ENCODE data around the gene FETUB. TPM values are rescaled to one million over a fixed set of nuclear protein-coding genes. Genes with fewer than 3 reads are reported as not detected.

The FETUB gene, protein sequence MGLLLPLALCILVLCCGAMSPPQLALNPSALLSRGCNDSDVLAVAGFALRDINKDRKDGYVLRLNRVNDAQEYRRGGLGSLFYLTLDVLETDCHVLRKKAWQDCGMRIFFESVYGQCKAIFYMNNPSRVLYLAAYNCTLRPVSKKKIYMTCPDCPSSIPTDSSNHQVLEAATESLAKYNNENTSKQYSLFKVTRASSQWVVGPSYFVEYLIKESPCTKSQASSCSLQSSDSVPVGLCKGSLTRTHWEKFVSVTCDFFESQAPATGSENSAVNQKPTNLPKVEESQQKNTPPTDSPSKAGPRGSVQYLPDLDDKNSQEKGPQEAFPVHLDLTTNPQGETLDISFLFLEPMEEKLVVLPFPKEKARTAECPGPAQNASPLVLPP
- total RNA-seq, result not detected

DNA sequence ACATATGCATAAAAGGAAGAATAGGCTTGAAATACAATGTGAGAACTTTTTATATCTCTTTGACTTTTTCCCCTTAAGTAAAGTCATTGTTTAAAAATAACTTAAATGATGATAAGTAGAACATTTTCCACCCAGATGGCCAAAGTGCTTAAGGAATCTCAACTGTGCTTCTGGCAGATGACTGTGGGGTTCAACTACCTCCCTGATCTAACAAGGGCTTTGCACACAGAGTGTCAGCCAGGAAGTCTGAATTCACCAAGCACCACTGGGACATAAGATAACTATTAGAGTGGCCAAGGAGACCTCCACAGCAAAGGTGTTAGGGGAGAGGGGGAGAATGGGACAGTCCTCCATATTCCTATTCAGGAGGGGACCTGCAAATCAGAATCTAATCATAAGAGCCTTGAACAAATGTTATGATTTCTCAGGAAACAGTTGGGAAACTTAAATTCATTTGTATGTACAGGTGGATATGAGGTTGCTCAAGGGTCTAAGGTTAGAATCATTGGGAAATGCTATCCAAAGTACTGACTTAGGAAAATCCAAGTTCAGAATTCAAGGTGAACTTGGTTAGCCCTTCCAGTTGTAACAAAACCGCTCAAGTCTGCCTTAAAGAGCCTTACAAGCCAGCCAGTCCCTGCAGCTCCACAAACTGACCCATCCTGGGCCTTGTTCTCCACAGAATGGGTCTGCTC is at the start of gene FETUB:
FETUB (plus strand) TSS at position 622 of the 695 bp plus-strand sequence; CDS start at position 684, 62 bp downstream.
- no peaks in the 10 kb centered on the region for H3K9me3 ChIP-seq
- intact Hi-C loops (cut with DNase I), result no loop called here
- TF ChIP-seq, protein P1, sequence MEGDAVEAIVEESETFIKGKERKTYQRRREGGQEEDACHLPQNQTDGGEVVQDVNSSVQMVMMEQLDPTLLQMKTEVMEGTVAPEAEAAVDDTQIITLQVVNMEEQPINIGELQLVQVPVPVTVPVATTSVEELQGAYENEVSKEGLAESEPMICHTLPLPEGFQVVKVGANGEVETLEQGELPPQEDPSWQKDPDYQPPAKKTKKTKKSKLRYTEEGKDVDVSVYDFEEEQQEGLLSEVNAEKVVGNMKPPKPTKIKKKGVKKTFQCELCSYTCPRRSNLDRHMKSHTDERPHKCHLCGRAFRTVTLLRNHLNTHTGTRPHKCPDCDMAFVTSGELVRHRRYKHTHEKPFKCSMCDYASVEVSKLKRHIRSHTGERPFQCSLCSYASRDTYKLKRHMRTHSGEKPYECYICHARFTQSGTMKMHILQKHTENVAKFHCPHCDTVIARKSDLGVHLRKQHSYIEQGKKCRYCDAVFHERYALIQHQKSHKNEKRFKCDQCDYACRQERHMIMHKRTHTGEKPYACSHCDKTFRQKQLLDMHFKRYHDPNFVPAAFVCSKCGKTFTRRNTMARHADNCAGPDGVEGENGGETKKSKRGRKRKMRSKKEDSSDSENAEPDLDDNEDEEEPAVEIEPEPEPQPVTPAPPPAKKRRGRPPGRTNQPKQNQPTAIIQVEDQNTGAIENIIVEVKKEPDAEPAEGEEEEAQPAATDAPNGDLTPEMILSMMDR (IDR thresholded peaks at IDR 0.05), result no peak
- no peak for TF ChIP-seq POLR2A (IDR thresholded peaks at IDR 0.05)
- WGBS, 2 donors, result 82 to 86% methylated on average over 1 of the region's 1 CpG
- H3K4me1 ChIP-seq, result peaks cover 0 to 7% of the 10 kb centered on the region in 2 donors
- no peak within 1 kb of the TSS for H3K4me3 ChIP-seq (replicated peaks in 1 of 3)
- H3K27me3 ChIP-seq, result no peaks in the 10 kb centered on the region
- H3K36me3 ChIP-seq, result no peaks in the 10 kb centered on the region
- no peak for DNase-seq
- no peak within 1 kb of the TSS for H3K27ac ChIP-seq

DNA sequence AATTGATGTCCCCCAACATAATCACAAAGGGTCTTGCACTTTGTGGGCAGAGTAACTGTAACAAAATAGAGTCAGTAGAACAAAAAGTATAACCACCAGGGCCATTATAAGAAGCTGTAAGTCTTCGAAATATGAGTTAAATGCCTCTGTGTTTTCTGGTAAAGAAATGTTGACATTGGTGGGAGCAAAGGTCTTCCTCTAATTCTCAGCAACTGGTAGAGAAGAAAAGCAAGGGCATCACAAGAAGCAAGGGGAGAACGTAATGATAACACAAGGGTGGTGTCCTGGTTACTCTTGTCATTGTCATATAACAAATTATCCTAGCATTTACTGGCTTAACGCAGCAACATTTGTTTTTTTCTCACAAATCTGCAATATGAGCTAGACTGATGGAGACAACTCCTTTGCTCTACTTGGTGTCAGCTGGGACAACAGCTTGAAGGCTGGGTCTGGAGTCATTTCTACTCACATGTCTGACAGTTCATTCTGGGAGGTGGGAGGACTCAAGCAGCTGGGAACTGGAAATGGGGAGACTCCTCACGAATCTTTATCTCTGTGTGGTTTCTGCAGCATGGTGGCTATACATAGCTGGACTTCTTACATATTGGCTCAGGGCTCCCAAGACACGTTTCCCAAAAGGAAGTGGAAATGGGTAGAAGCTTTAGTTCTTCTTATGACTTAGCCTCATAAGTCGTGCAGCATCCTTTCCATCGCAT is 49.5 kb upstream of the FETUB start:
- Histone ChIP-seq H3K4me3 (replicated peaks in 1 of 3) (no peak overlapping the region), H3K9me3 (no peaks in the 10 kb centered on the region), H3K4me1 (no peaks in the 10 kb centered on the region), H3K27ac (no peak overlapping the region), H3K27me3 (no peaks in the 10 kb centered on the region), H3K36me3 (peaks cover 2 to 5% of the 10 kb centered on the region in 2 donors)
- no peak for TF ChIP-seq POLR2A (IDR thresholded peaks at IDR 0.05)
- TF ChIP-seq, protein P1 (IDR thresholded peaks at IDR 0.05), result no peak
- intact Hi-C loops (cut with DNase I), result no loop called here
- 82 to 84% methylated on average over 7 of the region's 7 CpGs for WGBS, 2 donors
- no peak for DNase-seq

DNA sequence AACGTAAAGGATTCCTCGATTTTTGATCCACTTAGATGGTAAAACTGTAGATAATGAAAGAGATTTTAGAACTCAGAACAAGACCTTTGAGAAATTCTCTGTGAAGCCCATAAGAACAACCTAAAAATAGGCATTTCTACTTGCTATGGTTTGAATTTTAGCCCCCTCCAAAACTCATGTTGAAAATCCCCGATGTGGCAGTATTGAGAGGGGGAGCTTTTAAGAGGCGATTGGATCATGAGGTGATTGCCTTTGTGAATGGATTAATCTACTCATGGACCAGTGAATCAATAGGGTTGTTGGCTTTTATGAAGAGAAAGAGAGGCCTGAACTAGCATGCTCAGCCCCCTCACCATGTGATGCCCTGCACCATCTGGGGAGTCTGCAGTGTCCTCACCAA is 47.5 kb upstream of the FETUB start:
- Histone ChIP-seq H3K36me3 (no peaks in the 10 kb centered on the region), H3K27me3 (no peaks in the 10 kb centered on the region), H3K4me3 (replicated peaks in 1 of 3) (no peak overlapping the region), H3K27ac (no peak overlapping the region), H3K4me1 (no peaks in the 10 kb centered on the region), H3K9me3 (no peaks in the 10 kb centered on the region)
- DNase-seq, result no peak
- WGBS, 2 donors, result 91 to 93% methylated on average over 4 of the region's 4 CpGs
- intact Hi-C loops (cut with DNase I), result no loop called here
- TF ChIP-seq POLR2A (IDR thresholded peaks at IDR 0.05), result no peak
- TF ChIP-seq, protein P1 (IDR thresholded peaks at IDR 0.05), result no peak

DNA sequence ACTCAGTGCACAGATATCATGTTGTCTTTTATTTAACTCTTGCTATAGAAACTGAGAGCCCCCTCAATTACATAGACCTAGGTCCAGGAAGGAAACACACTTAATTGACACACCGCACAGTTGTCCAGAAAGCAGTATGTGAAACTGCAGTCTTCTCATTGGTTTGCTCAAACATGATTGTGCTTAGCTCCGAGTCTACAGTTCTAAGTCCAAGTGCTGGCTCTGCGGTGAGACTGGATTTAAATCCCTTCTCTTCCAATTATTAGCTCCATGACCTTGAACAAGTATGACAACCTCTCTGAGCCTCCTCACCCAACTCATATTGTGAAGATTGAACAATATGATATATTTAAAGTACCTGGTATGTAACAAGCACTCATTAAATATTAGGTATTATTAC is 46.3 kb upstream of the FETUB start:
- intact Hi-C loops (cut with DNase I), result no loop called here
- Histone ChIP-seq H3K4me3 (replicated peaks in 1 of 3) (no peak overlapping the region), H3K9me3 (no peaks in the 10 kb centered on the region), H3K4me1 (peaks cover 0 to 3% of the 10 kb centered on the region in 2 donors), H3K27ac (no peak overlapping the region), H3K36me3 (no peaks in the 10 kb centered on the region), H3K27me3 (no peaks in the 10 kb centered on the region)
- DNase-seq, result no peak
- 86 to 93% methylated on average over 3 of the region's 3 CpGs for WGBS, 2 donors
- no peak for TF ChIP-seq POLR2A (IDR thresholded peaks at IDR 0.05)
- TF ChIP-seq, protein P1 (IDR thresholded peaks at IDR 0.05), result no peak

Data from thyroid gland (tissue), 4 donors.